Cardiac fibroblast (primary cell): Measurements from ENCODE around the gene ANKS1B.

Experiments
- DNase-seq, 2 donors: peaks; one replicate each; pipeline versions ENCODE4 v3.0.0 to v3.0.0-alpha.2; 2010; ENCODE audit warnings: low read depth in 2 of 2
- H3K4me3 ChIP-seq, 2 donors: replicated peaks in 1 of 2; 1 replicate in 1 of 2; 2 replicates in 1 of 2; pipeline ENCODE4 v1.5.1; 2011; ENCODE audit warnings: low read depth in 2 of 2, low read length in 2 of 2, mild to moderate bottlenecking in 2 of 2, moderate library complexity in 1 of 2
- CTCF ChIP-seq: IDR thresholded peaks from one replicate; pipeline ENCODE4 v1.5.1; 2011; ENCODE audit warnings: low read depth, mild to moderate bottlenecking, low read length, inconsistent platforms

The ANKS1B gene

GRCh38 chr12:99898645-99899044 lies 86.1 kb downstream of the ANKS1B start:
- TF ChIP-seq CTCF, result no peak
- no peak for DNase-seq
- H3K4me3 ChIP-seq, result no peak overlapping the region

GRCh38 chr12:99879439-99879838 lies 105.3 kb downstream of the ANKS1B start:
- TF ChIP-seq CTCF, result no peak
- no peak overlapping the region for H3K4me3 ChIP-seq
- no peak for DNase-seq

GRCh38 chr12:99875081-99875480 lies 109.7 kb downstream of the ANKS1B start:
- no peak overlapping the region for H3K4me3 ChIP-seq
- no peak for TF ChIP-seq CTCF
- no peak for DNase-seq

GRCh38 chr12:99870085-99870484 lies 114.7 kb downstream of the ANKS1B start:
- DNase-seq, result no peak
- no peak overlapping the region for H3K4me3 ChIP-seq
- no peak for TF ChIP-seq CTCF

- DNase-seq, result no peak
- no peak for TF ChIP-seq CTCF
- no peak overlapping the region for H3K4me3 ChIP-seq
Measured at GRCh38 chr12:99861731-99862130, 123.0 kb downstream of the ANKS1B start.

GRCh38 chr12:99859126-99859525 lies 125.6 kb downstream of the ANKS1B start:
- H3K4me3 ChIP-seq, result no peak overlapping the region
- no peak for TF ChIP-seq CTCF
- DNase-seq, result no peak

- TF ChIP-seq CTCF, result no peak
- no peak overlapping the region for H3K4me3 ChIP-seq
- no peak for DNase-seq
Measured at GRCh38 chr12:99852666-99853065, 132.1 kb downstream of the ANKS1B start.
